Right lobe of liver (tissue), 6 donors: ENCODE results near the gene CXXC1. TPM values are rescaled to one million over a fixed set of nuclear protein-coding genes. Genes with fewer than 3 reads are reported as not detected.
"Not testable (repeated sequence)": the region's sequence is repeated elsewhere in the genome, so short reads cannot be mapped to it uniquely, and the experiment has no call there.

Source experiments
- ATAC-seq, 4 donors: fragments of 200-7000 bp; cut with Tn5 transposase; one replicate each; pipeline ENCODE4 v1.9.1; 2020; ENCODE audit warnings: mild to moderate bottlenecking in 4 of 4, moderate library complexity in 4 of 4
- DNase-seq, 3 donors: peaks; one replicate each; pipeline ENCODE4 v3.0.0-alpha.2; 2020
- H3K27ac ChIP-seq, 3 donors: fragments of 200-600 bp; one replicate each; pipeline ENCODE4 v1.8.0; 2022
- H3K27me3 ChIP-seq, 2 donors: fragments of 200-600 bp; one replicate each; pipeline ENCODE4 v1.8.0; 2022
- H3K36me3 ChIP-seq, 4 donors: fragments of 200-600 bp; sonication (generic) in 1 of 4; one replicate each; pipeline versions ENCODE4 v1.5.1 to v1.8.0; 2017 to 2022; ENCODE audit warnings: control low read depth in 1 of 4
- H3K4me1 ChIP-seq, 4 donors: fragments of 200-600 bp; sonication (generic) in 1 of 4; one replicate each; pipeline versions ENCODE4 v1.5.1 to v1.8.0; 2017 to 2022; ENCODE audit warnings: control low read depth in 1 of 4
- H3K4me3 ChIP-seq, 3 donors: fragments of 200-600 bp; one replicate each; pipeline ENCODE4 v1.8.0; 2022
- H3K9me3 ChIP-seq, 4 donors: fragments of 200-600 bp; sonication (generic) in 1 of 4; one replicate each; pipeline versions ENCODE4 v1.5.1 to v1.8.0; 2017 to 2022; ENCODE audit warnings: control low read depth in 1 of 4
- POLR2A ChIP-seq: fragments of 450-650 bp; IDR thresholded peaks from one replicate; pipeline ENCODE4 v1.6.1; 2017; ENCODE audit warnings: antibody characterized with exemption, mild to moderate bottlenecking
- WGBS: methylation state at CpG from one replicate; pipeline ENCODE4 v1.1.6; 2018; ENCODE audit warnings: low coverage, low lambda C conversion rate; ENCODE audit not compliant: insufficient coverage; ENCODE audit errors: missing lambda C conversion rate; 5-methylcytosine and 5-hydroxymethylcytosine counted together
- intact Hi-C, 2 donors: fragments of 100-400 bp; cut with DNase I; formaldehyde crosslinking; loops; one replicate each; pipeline versions ENCODE4 v1.11.2 to v1.14.1; 2022
- total RNA-seq, 6 experiments: library from RNA; depleted of rRNA in 2 of 6; stranded (reverse); fragments of >200 nt in 2 of 6; fragmentation: NEBNext Ultra II Directional in 3 of 6; extraction: Animal tissue kit (Norgen Biotek cat#: 25700) in 3 of 6; gene quantifications; one replicate each; pipeline versions ENCODE4 v1.1.0 to v1.2.4, GENCODE V29; 2016 to 2023
- TF ChIP-seq, protein P1 (sequence below), 4 donors: fragments of 200-600 bp in 3 of 4; fragments of 450-650 bp in 1 of 4; IDR thresholded peaks; one replicate each; pipeline versions ENCODE4 v1.5.1 to v1.8.0; 2016 to 2022; ENCODE audit warnings: antibody characterized with exemption in 4 of 4, mild to moderate bottlenecking in 2 of 4
- donor health status: DM: no; HTN: yes; CAD: no.
- donor health status: DM: no; HTN: no; CAD: no.
- donor health status: DM: no; HTN: no; CAD: no.
- donor health status: DM: no; HTN: yes; CAD: no.
- donor health status: DM: no; HTN: yes; CAD: no.

Gene CXXC1
- total RNA-seq, 6 experiments from 2014 or later, result 16.4 to 34.9 (median 26.1) TPM

GRCh38 chr18:50313031-50313607 lies 25.6 kb upstream of the CXXC1 start:
- DNase-seq (no peak), ATAC-seq (no peak)
- Histone ChIP-seq H3K9me3 (no peaks in the 10 kb centered on the region), H3K27me3 (no peaks in the 10 kb centered on the region), H3K27ac (peak overlapping the region in 1 of 3 donors; percentile 38), H3K4me1 (peaks cover 0 to 41% (median 5%) of the 10 kb centered on the region in 4 donors), H3K4me3 (no peak overlapping the region), H3K36me3 (no peaks in the 10 kb centered on the region)
- TF ChIP-seq, protein P1, sequence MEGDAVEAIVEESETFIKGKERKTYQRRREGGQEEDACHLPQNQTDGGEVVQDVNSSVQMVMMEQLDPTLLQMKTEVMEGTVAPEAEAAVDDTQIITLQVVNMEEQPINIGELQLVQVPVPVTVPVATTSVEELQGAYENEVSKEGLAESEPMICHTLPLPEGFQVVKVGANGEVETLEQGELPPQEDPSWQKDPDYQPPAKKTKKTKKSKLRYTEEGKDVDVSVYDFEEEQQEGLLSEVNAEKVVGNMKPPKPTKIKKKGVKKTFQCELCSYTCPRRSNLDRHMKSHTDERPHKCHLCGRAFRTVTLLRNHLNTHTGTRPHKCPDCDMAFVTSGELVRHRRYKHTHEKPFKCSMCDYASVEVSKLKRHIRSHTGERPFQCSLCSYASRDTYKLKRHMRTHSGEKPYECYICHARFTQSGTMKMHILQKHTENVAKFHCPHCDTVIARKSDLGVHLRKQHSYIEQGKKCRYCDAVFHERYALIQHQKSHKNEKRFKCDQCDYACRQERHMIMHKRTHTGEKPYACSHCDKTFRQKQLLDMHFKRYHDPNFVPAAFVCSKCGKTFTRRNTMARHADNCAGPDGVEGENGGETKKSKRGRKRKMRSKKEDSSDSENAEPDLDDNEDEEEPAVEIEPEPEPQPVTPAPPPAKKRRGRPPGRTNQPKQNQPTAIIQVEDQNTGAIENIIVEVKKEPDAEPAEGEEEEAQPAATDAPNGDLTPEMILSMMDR (IDR thresholded peaks at IDR 0.05), result no peak
- no peak for TF ChIP-seq POLR2A
- 85% methylated on average over 2 of the region's 2 CpGs for WGBS
- intact Hi-C loops, result no loop called here

GRCh38 chr18:50312296-50313030 lies 25.0 kb upstream of the CXXC1 start:
- ATAC-seq, result no peak
- Histone ChIP-seq H3K4me3 (no peak overlapping the region), H3K4me1 (peaks cover 0 to 41% (median 5%) of the 10 kb centered on the region in 4 donors), H3K27ac (peak overlapping the region in 1 of 3 donors; percentile 10), H3K27me3 (no peaks in the 10 kb centered on the region), H3K36me3 (no peaks in the 10 kb centered on the region), H3K9me3 (no peaks in the 10 kb centered on the region)
- intact Hi-C loops, result no loop called here
- no peak for DNase-seq
- TF ChIP-seq, protein P1 (IDR thresholded peaks at IDR 0.05), result no peak
- TF ChIP-seq POLR2A, result no peak
- WGBS, result 79% methylated on average over 7 of the region's 7 CpGs

DNA sequence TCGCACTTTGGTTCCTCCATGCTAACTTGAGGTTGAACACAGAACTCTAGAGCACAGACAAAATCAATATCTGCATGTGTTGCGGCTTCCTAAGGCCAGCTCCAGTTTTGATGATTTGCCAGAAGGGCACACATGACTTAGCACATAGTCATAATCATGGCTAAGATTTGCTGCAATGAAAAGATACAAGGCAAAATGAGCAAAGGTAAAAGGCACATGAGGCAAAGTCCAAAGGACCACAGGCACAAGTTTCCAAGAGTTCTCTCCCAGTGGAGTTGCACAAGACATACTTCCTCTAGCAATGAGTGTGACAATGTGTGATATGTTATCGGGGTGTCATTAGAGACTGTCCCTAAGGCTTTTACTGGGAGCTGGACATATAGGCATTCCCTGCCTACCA lies 24.2 kb upstream of the CXXC1 start:
- no peaks in the 10 kb centered on the region for H3K9me3 ChIP-seq
- H3K4me1 ChIP-seq, result peaks cover 0 to 41% (median 5%) of the 10 kb centered on the region in 4 donors
- intact Hi-C loops, result no loop called here
- TF ChIP-seq, protein P1 (IDR thresholded peaks at IDR 0.05), result no peak
- TF ChIP-seq POLR2A, result no peak
- peak overlapping the region in 1 of 3 donors; percentile 10 for H3K27ac ChIP-seq
- WGBS, result 47% methylated on average over 3 of the region's 3 CpGs
- no peaks in the 10 kb centered on the region for H3K36me3 ChIP-seq
- no peak overlapping the region for H3K4me3 ChIP-seq
- ATAC-seq, result peak in 1 of 4 donors; percentile 12
- DNase-seq, result peak in 1 of 3 donors; percentile 47
- no peaks in the 10 kb centered on the region for H3K27me3 ChIP-seq

- Histone ChIP-seq H3K27me3 (no peaks in the 10 kb centered on the region), H3K9me3 (peaks cover 0 to 1% (median 0%) of the 10 kb centered on the region in 4 donors), H3K4me3 (no peak overlapping the region), H3K4me1 (peaks cover 0 to 33% (median 5%) of the 10 kb centered on the region in 4 donors), H3K36me3 (no peaks in the 10 kb centered on the region), H3K27ac (no peak overlapping the region)
- no peak for ATAC-seq
- intact Hi-C loops, result no loop called here
- no peak for DNase-seq
- WGBS, result 87% methylated on average over 10 of the region's 10 CpGs
- TF ChIP-seq POLR2A, result no peak
- TF ChIP-seq, protein P1 (IDR thresholded peaks at IDR 0.05), result no peak
These were observed 22.6 kb upstream of the CXXC1 start for GRCh38 chr18:50310080-50310479.

GRCh38 chr18:50308851-50309250 lies 21.4 kb upstream of the CXXC1 start:
- ATAC-seq, result not testable (repeated sequence)
- 55% methylated on average over 5 of the region's 5 CpGs for WGBS

More at GRCh38 chr18:50308851-50309250, 21.4 kb upstream of the CXXC1 start:
- H3K36me3 ChIP-seq, H3K27me3 ChIP-seq, intact Hi-C loops, H3K9me3 ChIP-seq, H3K4me3 ChIP-seq, DNase-seq: not testable (repeated sequence)
- Histone ChIP-seq H3K27ac (peak overlapping the region in 1 of 3 donors; percentile 58), H3K4me1 (peaks cover 0 to 21% (median 3%) of the 10 kb centered on the region in 4 donors)
